ENCODE data around the gene PFN1. TPM values are rescaled to one million over a fixed set of nuclear protein-coding genes. Genes with fewer than 3 reads are reported as not detected.

Gene PFN1
- total RNA-seq, 1 donor from 2014 or later = 874 TPM

DNA sequence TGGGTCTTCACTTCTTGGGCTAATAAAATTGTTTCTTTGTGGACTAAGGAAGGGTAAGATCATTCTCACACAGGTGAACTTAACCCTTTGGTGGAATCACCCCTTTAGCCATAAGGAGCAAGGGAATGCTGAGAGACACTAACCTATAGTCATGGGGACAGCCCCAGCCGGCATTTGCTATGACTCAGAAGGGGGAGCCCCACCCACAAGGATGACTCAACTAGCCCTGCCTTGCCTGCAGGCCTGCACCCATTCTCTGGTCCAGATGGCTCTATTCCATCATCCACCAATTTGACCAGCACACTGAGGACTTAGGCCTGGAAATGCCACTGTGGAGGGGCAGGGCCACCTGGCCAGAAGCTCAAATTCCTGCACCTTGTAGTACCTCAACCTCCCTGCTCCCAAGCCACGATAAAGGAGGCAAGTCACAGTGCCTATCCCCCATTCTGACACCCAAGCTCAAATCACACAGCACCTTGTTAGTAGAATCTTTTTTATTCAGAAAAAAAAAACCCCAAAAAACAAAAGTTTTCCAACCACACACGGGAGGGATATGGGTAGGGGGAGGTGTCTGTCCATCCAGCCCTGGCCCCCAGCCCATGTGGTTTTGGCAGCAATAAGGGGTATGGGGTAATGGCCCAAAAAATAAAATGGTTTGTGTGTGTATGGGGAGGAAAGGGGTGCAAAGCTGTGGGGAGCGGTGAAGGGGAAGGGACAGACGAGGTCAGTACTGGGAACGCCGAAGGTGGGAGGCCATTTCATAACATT, 3.0 kb downstream of the PFN1 start:
- Mint-ChIP-seq H3K27ac (ENCODE audit: unreplicated experiment) (peak overlapping the region; percentile 48), H3K9me3 (ENCODE audit: unreplicated experiment) (no peaks in the 10 kb centered on the region), H3K27me3 (ENCODE audit: unreplicated experiment) (peaks cover 22% of the 10 kb centered on the region), H3K4me3 (ENCODE audit: unreplicated experiment) (peak overlapping the region; percentile 96), H3K36me3 (ENCODE audit: low read depth, unreplicated experiment) (peaks cover 33% of the 10 kb centered on the region), H3K4me1 (ENCODE audit: unreplicated experiment) (peaks cover 38% of the 10 kb centered on the region)
- no peak for DNase-seq (ENCODE audit: low spot score)
- TF ChIP-seq, protein P1, sequence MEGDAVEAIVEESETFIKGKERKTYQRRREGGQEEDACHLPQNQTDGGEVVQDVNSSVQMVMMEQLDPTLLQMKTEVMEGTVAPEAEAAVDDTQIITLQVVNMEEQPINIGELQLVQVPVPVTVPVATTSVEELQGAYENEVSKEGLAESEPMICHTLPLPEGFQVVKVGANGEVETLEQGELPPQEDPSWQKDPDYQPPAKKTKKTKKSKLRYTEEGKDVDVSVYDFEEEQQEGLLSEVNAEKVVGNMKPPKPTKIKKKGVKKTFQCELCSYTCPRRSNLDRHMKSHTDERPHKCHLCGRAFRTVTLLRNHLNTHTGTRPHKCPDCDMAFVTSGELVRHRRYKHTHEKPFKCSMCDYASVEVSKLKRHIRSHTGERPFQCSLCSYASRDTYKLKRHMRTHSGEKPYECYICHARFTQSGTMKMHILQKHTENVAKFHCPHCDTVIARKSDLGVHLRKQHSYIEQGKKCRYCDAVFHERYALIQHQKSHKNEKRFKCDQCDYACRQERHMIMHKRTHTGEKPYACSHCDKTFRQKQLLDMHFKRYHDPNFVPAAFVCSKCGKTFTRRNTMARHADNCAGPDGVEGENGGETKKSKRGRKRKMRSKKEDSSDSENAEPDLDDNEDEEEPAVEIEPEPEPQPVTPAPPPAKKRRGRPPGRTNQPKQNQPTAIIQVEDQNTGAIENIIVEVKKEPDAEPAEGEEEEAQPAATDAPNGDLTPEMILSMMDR (IDR thresholded peaks at IDR 0.05; ENCODE audit: unreplicated experiment) = no peak

GRCh38 chr17:4944554-4945175, 3.7 kb downstream of the PFN1 start:
- Mint-ChIP-seq H3K9me3 (ENCODE audit: unreplicated experiment) (no peaks in the 10 kb centered on the region), H3K4me3 (ENCODE audit: unreplicated experiment) (peak overlapping the region; percentile 96), H3K36me3 (ENCODE audit: low read depth, unreplicated experiment) (peaks cover 33% of the 10 kb centered on the region), H3K27me3 (ENCODE audit: unreplicated experiment) (peaks cover 25% of the 10 kb centered on the region), H3K27ac (ENCODE audit: unreplicated experiment) (peak overlapping the region; percentile 25), H3K4me1 (ENCODE audit: unreplicated experiment) (peaks cover 41% of the 10 kb centered on the region)
- no peak for DNase-seq (ENCODE audit: low spot score)
- TF ChIP-seq, protein P1 (IDR thresholded peaks at IDR 0.05; ENCODE audit: unreplicated experiment) = no peak

DNA sequence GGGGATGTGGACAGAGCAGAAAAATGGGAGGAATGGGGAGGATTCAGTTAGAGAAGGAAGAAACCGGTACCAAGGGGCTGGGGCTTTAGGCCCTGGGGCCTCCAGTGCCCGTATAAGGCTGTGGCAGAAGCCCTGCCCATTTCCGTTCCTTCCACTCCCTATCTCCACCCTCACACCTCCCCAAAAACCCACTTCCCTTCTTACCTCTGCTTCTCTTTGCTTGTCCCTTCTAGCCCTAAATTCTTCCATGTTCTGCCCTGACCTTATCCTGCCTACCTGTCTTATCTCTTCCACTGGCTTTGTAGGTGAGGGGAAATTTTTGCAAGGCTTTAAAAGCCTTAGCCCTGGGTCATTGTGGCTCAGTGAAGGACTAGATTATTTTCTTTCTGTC, 4.2 kb downstream of the PFN1 start:
- DNase-seq (ENCODE audit: low spot score) = no peak
- H3K4me3 Mint-ChIP-seq (ENCODE audit: unreplicated experiment) = no peak overlapping the region
- peaks cover 33% of the 10 kb centered on the region for H3K36me3 Mint-ChIP-seq (ENCODE audit: low read depth, unreplicated experiment)
- H3K27ac Mint-ChIP-seq (ENCODE audit: unreplicated experiment) = peak overlapping the region; percentile 61
- H3K27me3 Mint-ChIP-seq (ENCODE audit: unreplicated experiment) = peaks cover 25% of the 10 kb centered on the region
- peaks cover 44% of the 10 kb centered on the region for H3K4me1 Mint-ChIP-seq (ENCODE audit: unreplicated experiment)
- H3K9me3 Mint-ChIP-seq (ENCODE audit: unreplicated experiment) = no peaks in the 10 kb centered on the region
- TF ChIP-seq, protein P1 (IDR thresholded peaks at IDR 0.05; ENCODE audit: unreplicated experiment) = no peak

GRCh38 chr17:4942760-4943508, 5.4 kb downstream of the PFN1 start:
- TF ChIP-seq, protein P1 (IDR thresholded peaks at IDR 0.05; ENCODE audit: unreplicated experiment) = no peak
- no peaks in the 10 kb centered on the region for H3K9me3 Mint-ChIP-seq (ENCODE audit: unreplicated experiment)
- no peak for DNase-seq (ENCODE audit: low spot score)
- peak overlapping the region; percentile 62 for H3K4me3 Mint-ChIP-seq (ENCODE audit: unreplicated experiment)
- peaks cover 33% of the 10 kb centered on the region for H3K36me3 Mint-ChIP-seq (ENCODE audit: low read depth, unreplicated experiment)
- H3K4me1 Mint-ChIP-seq (ENCODE audit: unreplicated experiment) = peaks cover 44% of the 10 kb centered on the region
- H3K27ac Mint-ChIP-seq (ENCODE audit: unreplicated experiment) = peak overlapping the region; percentile 67
- peaks cover 28% of the 10 kb centered on the region for H3K27me3 Mint-ChIP-seq (ENCODE audit: unreplicated experiment)

Measured in endothelial cell (in vitro differentiated cells).